GM06990 (cell line): ENCODE results near the gene PTPRN2.

Source experiments
- DNase-seq: peaks from one replicate; pipeline ENCODE4 v3.0.0-alpha.2; 2011; ENCODE audit not compliant: insufficient read length; ENCODE audit errors: extremely low read depth
- H3K27me3 ChIP-seq: replicated peaks from 2 replicates; pipeline ENCODE4 v1.6.0; 2011; ENCODE audit warnings: low read length; ENCODE audit not compliant: control insufficient read depth, insufficient read depth
- H3K36me3 ChIP-seq: 2 replicates; pipeline ENCODE4 v1.5.1; 2011; ENCODE audit warnings: low read length; ENCODE audit not compliant: control insufficient read depth, insufficient read depth
- H3K4me3 ChIP-seq: replicated peaks from 2 replicates; pipeline ENCODE4 v1.5.1; 2011; ENCODE audit warnings: low read depth, mild to moderate bottlenecking, control low read depth, low read length
- TF ChIP-seq, protein P1 (sequence below): IDR thresholded peaks from 2 replicates; pipeline ENCODE4 v1.5.1; 2011; ENCODE audit warnings: low read length, control low read depth, mild to moderate bottlenecking, inconsistent platforms; ENCODE audit not compliant: insufficient read depth, poor library complexity, severe bottlenecking

The PTPRN2 gene

DNA sequence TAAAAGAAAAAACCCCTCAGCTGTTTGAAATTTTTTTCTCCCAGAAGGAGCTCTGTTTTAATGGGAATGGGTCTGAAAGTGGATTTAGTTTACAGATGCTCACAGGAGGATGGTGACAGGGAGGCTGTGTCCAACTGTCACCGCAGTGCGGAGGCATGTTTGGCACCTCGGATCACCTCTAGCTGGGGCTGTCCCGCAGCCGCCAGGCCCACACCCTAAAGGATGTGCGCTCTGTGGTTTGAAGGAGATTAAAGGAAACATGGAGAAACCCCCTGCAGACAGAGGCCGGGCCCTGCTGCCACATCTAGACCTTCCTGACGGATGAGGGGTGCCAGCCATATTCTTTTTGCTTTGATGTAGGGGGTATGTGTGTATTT is 1090.3 kb downstream of the PTPRN2 start:
- H3K4me3 ChIP-seq, result no peak overlapping the region
- H3K36me3 ChIP-seq, result no peaks in the 10 kb centered on the region
- TF ChIP-seq, protein P1, sequence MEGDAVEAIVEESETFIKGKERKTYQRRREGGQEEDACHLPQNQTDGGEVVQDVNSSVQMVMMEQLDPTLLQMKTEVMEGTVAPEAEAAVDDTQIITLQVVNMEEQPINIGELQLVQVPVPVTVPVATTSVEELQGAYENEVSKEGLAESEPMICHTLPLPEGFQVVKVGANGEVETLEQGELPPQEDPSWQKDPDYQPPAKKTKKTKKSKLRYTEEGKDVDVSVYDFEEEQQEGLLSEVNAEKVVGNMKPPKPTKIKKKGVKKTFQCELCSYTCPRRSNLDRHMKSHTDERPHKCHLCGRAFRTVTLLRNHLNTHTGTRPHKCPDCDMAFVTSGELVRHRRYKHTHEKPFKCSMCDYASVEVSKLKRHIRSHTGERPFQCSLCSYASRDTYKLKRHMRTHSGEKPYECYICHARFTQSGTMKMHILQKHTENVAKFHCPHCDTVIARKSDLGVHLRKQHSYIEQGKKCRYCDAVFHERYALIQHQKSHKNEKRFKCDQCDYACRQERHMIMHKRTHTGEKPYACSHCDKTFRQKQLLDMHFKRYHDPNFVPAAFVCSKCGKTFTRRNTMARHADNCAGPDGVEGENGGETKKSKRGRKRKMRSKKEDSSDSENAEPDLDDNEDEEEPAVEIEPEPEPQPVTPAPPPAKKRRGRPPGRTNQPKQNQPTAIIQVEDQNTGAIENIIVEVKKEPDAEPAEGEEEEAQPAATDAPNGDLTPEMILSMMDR, result no peak
- DNase-seq, result no peak
- H3K27me3 ChIP-seq, result no peaks in the 10 kb centered on the region

DNA sequence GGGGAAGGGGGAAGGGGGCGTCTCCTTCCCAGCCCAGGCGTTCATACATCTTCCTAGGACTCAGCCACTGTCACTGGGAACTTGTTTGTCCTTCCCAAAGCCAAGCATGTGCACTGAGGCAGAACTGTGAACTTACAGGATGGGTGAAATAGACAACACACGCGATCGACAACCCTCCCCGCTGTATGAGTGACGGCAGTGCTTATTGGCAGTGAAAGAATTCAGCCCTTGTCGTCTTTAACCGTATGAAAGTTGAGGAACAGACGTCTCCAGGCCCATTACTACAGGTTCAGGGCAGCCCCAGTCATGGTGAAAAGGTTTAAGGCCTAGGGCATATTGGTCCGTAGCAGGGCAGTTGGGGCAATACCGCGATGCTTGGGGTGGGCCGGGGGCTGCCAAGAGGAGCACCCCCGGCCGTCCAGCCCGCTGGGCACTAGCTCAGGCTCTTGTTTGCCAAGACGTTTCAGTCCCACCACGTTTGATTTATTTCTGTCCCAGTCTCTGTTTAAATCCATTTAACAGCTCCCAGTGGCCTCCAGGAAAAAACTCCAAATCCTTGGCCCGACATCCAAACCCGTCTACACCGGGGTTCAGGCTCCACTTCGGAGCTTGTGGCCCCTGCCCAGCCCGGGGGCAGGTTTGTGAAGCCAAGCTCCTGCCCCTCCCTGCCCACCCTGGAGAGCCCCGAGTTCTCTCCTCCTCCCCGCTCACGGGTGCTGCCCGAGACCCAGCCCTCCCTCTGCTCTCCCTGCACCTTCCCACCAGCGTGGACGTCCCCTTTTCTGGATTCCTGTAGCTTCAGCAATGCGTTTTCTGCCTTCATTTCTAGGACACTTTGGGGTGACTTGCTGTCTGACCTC is 1091.0 kb downstream of the PTPRN2 start:
- no peak for DNase-seq
- TF ChIP-seq, protein P1, result no peak
- H3K4me3 ChIP-seq, result no peak overlapping the region
- no peaks in the 10 kb centered on the region for H3K36me3 ChIP-seq
- no peaks in the 10 kb centered on the region for H3K27me3 ChIP-seq

DNA sequence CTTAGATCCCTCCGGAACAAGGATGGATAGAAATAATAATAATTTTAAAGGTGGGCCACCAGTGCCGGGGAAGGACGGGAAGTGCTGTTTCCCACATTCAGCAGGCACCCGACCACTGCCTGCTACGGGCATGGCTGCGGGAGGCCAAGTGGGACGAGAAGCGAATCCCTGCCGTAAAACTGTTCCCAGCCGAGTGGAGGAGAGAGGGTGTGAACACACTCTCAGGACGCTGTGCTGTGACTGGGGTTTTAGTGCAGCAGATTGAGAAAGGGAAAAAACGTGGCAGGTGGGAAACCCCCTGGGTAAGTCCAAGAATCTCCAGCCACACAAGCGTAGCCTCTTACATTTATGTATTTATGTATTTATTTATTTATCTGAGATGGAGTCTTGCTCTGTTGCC is 1092.0 kb downstream of the PTPRN2 start:
- no peaks in the 10 kb centered on the region for H3K36me3 ChIP-seq
- H3K4me3 ChIP-seq, result no peak overlapping the region
- DNase-seq, result peak; percentile 44
- no peaks in the 10 kb centered on the region for H3K27me3 ChIP-seq
- TF ChIP-seq, protein P1, result no peak

DNA sequence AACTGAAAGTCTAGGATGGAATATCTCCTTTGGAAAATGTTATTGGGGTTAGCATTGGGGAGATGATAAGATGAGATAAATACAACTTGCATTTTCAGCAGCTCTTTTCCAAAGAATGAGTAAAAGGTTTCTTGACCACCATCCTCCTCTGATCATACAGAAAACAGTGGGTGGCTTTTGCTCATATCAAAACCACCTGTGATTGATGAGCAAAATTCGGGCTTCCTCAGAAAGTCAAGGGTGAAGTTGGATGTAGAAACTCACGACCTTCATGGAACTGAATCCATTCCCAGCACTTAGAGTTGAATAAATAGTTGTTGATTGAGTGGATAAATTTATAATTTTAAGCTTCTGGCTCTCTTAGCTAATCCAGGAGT is 1092.5 kb downstream of the PTPRN2 start:
- H3K27me3 ChIP-seq, result no peaks in the 10 kb centered on the region
- TF ChIP-seq, protein P1, result no peak
- no peaks in the 10 kb centered on the region for H3K36me3 ChIP-seq
- DNase-seq, result no peak
- H3K4me3 ChIP-seq, result no peak overlapping the region

DNA sequence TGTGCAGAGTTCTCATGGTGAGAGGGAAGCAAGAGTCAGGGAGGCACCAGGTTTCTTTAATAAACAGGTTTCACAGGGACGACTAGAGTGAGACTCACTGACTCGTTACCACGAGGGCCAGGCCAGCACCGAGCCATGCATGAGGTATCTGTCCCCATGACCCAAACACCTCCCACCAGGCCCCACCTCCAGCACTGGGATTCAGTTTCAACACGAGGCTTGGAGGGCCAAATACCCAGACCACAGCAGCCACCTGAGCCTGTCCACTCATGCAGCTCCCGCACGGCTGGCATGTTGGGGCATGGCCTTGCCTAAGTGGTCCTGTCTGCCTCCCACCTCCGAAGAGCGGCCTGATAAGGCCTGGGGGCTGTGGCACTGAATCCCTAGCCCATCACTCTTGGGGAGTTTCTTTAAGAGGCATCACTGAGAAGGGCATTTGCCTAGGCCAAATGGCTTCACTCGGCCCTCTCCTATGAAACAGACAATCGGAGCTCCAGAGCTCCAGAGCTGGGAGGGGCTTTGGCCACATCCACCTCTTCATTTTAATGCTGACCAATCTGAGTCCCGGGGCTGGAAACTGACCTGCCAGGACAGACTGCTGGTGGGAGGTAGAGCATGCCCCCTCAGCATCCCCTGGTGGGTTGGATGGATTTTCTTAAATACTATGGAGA is 1093.0 kb downstream of the PTPRN2 start:
- TF ChIP-seq, protein P1, result no peak
- H3K27me3 ChIP-seq, result no peaks in the 10 kb centered on the region
- H3K4me3 ChIP-seq, result no peak overlapping the region
- H3K36me3 ChIP-seq, result no peaks in the 10 kb centered on the region
- DNase-seq, result no peak
